Measurements from ENCODE around the gene PPARD.
"Not testable (repeated sequence)": the region's sequence is repeated elsewhere in the genome, so short reads cannot be mapped to it uniquely, and the experiment has no call there.

Gene PPARD

GRCh38 chr6:35378261-35378660 lies 35.9 kb downstream of the PPARD start:
- DNase-seq (ENCODE audit: low read depth in 2 of 3, low spot score in 1 of 3): no peak

GRCh38 chr6:35381132-35381531 lies 38.8 kb downstream of the PPARD start:
- no peak for DNase-seq (ENCODE audit: low read depth in 2 of 3, low spot score in 1 of 3)

- no peak for DNase-seq (ENCODE audit: low read depth in 2 of 3, low spot score in 1 of 3)
These were observed 39.7 kb downstream of the PPARD start for GRCh38 chr6:35382015-35382414.

- DNase-seq (ENCODE audit: low read depth in 2 of 3, low spot score in 1 of 3): no peak
These were observed 43.3 kb downstream of the PPARD start for GRCh38 chr6:35385457-35386202.

- DNase-seq (ENCODE audit: low read depth in 2 of 3, low spot score in 1 of 3): no peak
These were observed 44.6 kb downstream of the PPARD start for GRCh38 chr6:35386989-35387388.

- DNase-seq (ENCODE audit: low read depth in 2 of 3, low spot score in 1 of 3): no peak
These were observed 45.7 kb downstream of the PPARD start for GRCh38 chr6:35388030-35388429.

- DNase-seq (ENCODE audit: low read depth in 2 of 3, low spot score in 1 of 3): no peak
These were observed 46.5 kb downstream of the PPARD start for GRCh38 chr6:35388772-35389352.

GRCh38 chr6:35389386-35389785 lies 47.0 kb downstream of the PPARD start:
- not testable (repeated sequence) for DNase-seq (ENCODE audit: low read depth in 2 of 3, low spot score in 1 of 3)

GRCh38 chr6:35391240-35391968 lies 49.0 kb downstream of the PPARD start:
- DNase-seq (ENCODE audit: low read depth in 2 of 3, low spot score in 1 of 3): no peak

GRCh38 chr6:35392111-35392702 lies 49.8 kb downstream of the PPARD start:
- DNase-seq (ENCODE audit: low read depth in 2 of 3, low spot score in 1 of 3): no peak

- no peak for DNase-seq (ENCODE audit: low read depth in 2 of 3, low spot score in 1 of 3)
These were observed 50.7 kb downstream of the PPARD start for GRCh38 chr6:35392773-35393672.

GRCh38 chr6:35396991-35397390 lies 54.6 kb downstream of the PPARD start:
- no peak for DNase-seq (ENCODE audit: low read depth in 2 of 3, low spot score in 1 of 3)

- DNase-seq (ENCODE audit: low read depth in 2 of 3, low spot score in 1 of 3): no peak
These were observed 55.6 kb downstream of the PPARD start for GRCh38 chr6:35397806-35398418.

GRCh38 chr6:35398526-35398925 lies 56.2 kb downstream of the PPARD start:
- no peak for DNase-seq (ENCODE audit: low read depth in 2 of 3, low spot score in 1 of 3)

- DNase-seq (ENCODE audit: low read depth in 2 of 3, low spot score in 1 of 3): no peak
These were observed 57.8 kb downstream of the PPARD start for GRCh38 chr6:35400111-35400510.

- DNase-seq (ENCODE audit: low read depth in 2 of 3, low spot score in 1 of 3): no peak
These were observed 58.5 kb downstream of the PPARD start for GRCh38 chr6:35400901-35401311.

- no peak for DNase-seq (ENCODE audit: low read depth in 2 of 3, low spot score in 1 of 3)
These were observed 59.2 kb downstream of the PPARD start for GRCh38 chr6:35401514-35401913.

- DNase-seq (ENCODE audit: low read depth in 2 of 3, low spot score in 1 of 3): no peak
These were observed 59.9 kb downstream of the PPARD start for GRCh38 chr6:35402136-35402855.

GRCh38 chr6:35402856-35403191 lies 60.5 kb downstream of the PPARD start:
- no peak for DNase-seq (ENCODE audit: low read depth in 2 of 3, low spot score in 1 of 3)
